Endothelial cell of umbilical vein (primary cell): Measurements from ENCODE around the gene RHEBL1. TPM values are rescaled to one million over a fixed set of nuclear protein-coding genes. Genes with fewer than 3 reads are reported as not detected.

Source experiments
- BruUV-seq: library from RNA; stranded (reverse); fragments of 400-500 nt; replicated peaks from 2 replicates; lab custom pipeline; 2021; lab: Mats Ljungman, UMichigan
- CTCF ChIA-PET: fragments of 300-600, 350-600 bp; sonication (Branson Sonifier 250); formaldehyde crosslinking; loops from one replicate; lab custom pipeline; 2021; ENCODE audit warnings: antibody characterized with exemption, inconsistent platforms; lab: Charles Lee
- POLR2A ChIA-PET: fragments of 300-600, 350-600 bp; sonication (Branson Sonifier 250); formaldehyde crosslinking; loops from one replicate; lab custom pipeline; 2021; ENCODE audit warnings: antibody characterized with exemption, inconsistent platforms; lab: Charles Lee
- DNase-seq: peaks from one replicate; pipeline ENCODE4 v3.0.0-alpha.2; 2011; ENCODE audit warnings: low read depth, low spot score
- FAIRE-seq: peaks from 2 replicates; lab custom pipeline; 2011; peaks lifted over from hg19 to GRCh38; lab: Jason Lieb, UNC
- H2AFZ ChIP-seq: 2 replicates; pipeline ENCODE4 v1.6.0; 2012; ENCODE audit warnings: low read depth, low read length, control low read depth, inconsistent platforms
- H3K27ac ChIP-seq: 2 replicates; pipeline ENCODE4 v1.5.1; 2011; ENCODE audit warnings: low read depth, mild to moderate bottlenecking, control low read depth, low read length, moderate library complexity; ENCODE audit not compliant: insufficient read depth
- H3K27me3 ChIP-seq, 2 experiments: 2 replicates each; pipeline versions ENCODE4 v1.6.0 to v1.6.1; 2011; ENCODE audit warnings: low read length in 2 of 2, mixed read lengths in 1 of 2; ENCODE audit not compliant: control insufficient read depth in 2 of 2, insufficient read depth in 2 of 2
- H3K36me3 ChIP-seq, 2 experiments: 2 replicates in 1 of 2; 3 replicates in 1 of 2; pipeline ENCODE4 v1.5.1; 2011; ENCODE audit warnings: low read length in 2 of 2, mild to moderate bottlenecking in 1 of 2, moderate library complexity in 1 of 2; ENCODE audit not compliant: control insufficient read depth in 2 of 2, insufficient read depth in 2 of 2; ENCODE audit errors: extremely low read depth in 1 of 2
- H3K4me1 ChIP-seq: 3 replicates; pipeline ENCODE4 v1.5.1; 2011; ENCODE audit warnings: mild to moderate bottlenecking, low read length; ENCODE audit not compliant: control insufficient read depth, insufficient read depth; ENCODE audit errors: extremely low read depth
- H3K4me2 ChIP-seq: 2 replicates; pipeline ENCODE4 v1.6.1; 2011; ENCODE audit warnings: low read length, control low read depth, mixed read lengths; ENCODE audit not compliant: insufficient read depth
- H3K4me3 ChIP-seq, 3 experiments: fragments of 200-600 bp in 1 of 3; sonication (generic), shearing (Covaris generic) in 1 of 3; replicated peaks in 1 of 3; 2 replicates each; pipeline ENCODE4 v1.5.1; 2011 to 2016; ENCODE audit warnings: control low read depth in 3 of 3, low read length in 3 of 3, mild to moderate bottlenecking in 2 of 3, inconsistent platforms in 1 of 3, low read depth in 1 of 3, moderate library complexity in 1 of 3; ENCODE audit not compliant: insufficient read depth in 1 of 3
- H3K79me2 ChIP-seq: 2 replicates; pipeline ENCODE4 v1.6.0; 2012; ENCODE audit warnings: low read length, inconsistent platforms; ENCODE audit not compliant: control insufficient read depth, insufficient read depth
- H3K9ac ChIP-seq: replicated peaks from 2 replicates; pipeline ENCODE3; 2011; ENCODE audit warnings: low read length, control low read depth; ENCODE audit not compliant: insufficient read depth; ENCODE audit errors: extremely low read depth
- H3K9me1 ChIP-seq: replicated peaks from 3 replicates; pipeline ENCODE4 v1.6.0; 2011; ENCODE audit warnings: mild to moderate bottlenecking, low read length; ENCODE audit not compliant: control insufficient read depth, insufficient read depth; ENCODE audit errors: extremely low read depth
- H3K9me3 ChIP-seq: replicated peaks from 2 replicates; pipeline ENCODE4 v1.5.1; 2012; ENCODE audit warnings: low read length, inconsistent platforms; ENCODE audit not compliant: control insufficient read depth, insufficient read depth
- H4K20me1 ChIP-seq: replicated peaks from 2 replicates; pipeline ENCODE3; 2011; ENCODE audit warnings: mild to moderate bottlenecking, low read length; ENCODE audit not compliant: control insufficient read depth, insufficient read depth; ENCODE audit errors: extremely low read depth
- EZH2 ChIP-seq: IDR thresholded peaks from 2 replicates; pipeline ENCODE4 v1.6.1; 2012; ENCODE audit warnings: borderline replicate concordance, low read depth, mild to moderate bottlenecking, moderate library complexity, low read length, inconsistent platforms; ENCODE audit not compliant: severe bottlenecking
- FOS ChIP-seq: IDR thresholded peaks from 2 replicates; pipeline ENCODE4 v1.6.1; 2011; ENCODE audit warnings: mild to moderate bottlenecking, low read length, moderate library complexity, borderline replicate concordance; ENCODE audit not compliant: insufficient read depth
- GATA2 ChIP-seq: IDR thresholded peaks from 2 replicates; pipeline ENCODE4 v1.7.0; 2011; ENCODE audit warnings: low read depth, mild to moderate bottlenecking, moderate library complexity, mixed read lengths, low read length; ENCODE audit not compliant: insufficient read length, insufficient read depth
- JUN ChIP-seq: IDR thresholded peaks from 2 replicates; pipeline ENCODE4 v1.6.1; 2011; ENCODE audit warnings: borderline replicate concordance, low read depth; ENCODE audit not compliant: insufficient read length, insufficient read depth
- MYC ChIP-seq: IDR thresholded peaks from one replicate; pipeline ENCODE4 v1.6.1; 2011; ENCODE audit warnings: mild to moderate bottlenecking, low read depth, low read length
- POLR2A ChIP-seq: IDR thresholded peaks from 2 replicates; pipeline ENCODE4 v1.6.1; 2012; ENCODE audit warnings: low read depth, mild to moderate bottlenecking, control low read depth, low read length
- POLR2AphosphoS5 ChIP-seq: IDR thresholded peaks from 2 replicates; pipeline ENCODE4 v1.6.1; 2012; ENCODE audit warnings: low read depth, mild to moderate bottlenecking, control low read depth, low read length, moderate library complexity; ENCODE audit not compliant: insufficient read depth
- dilution Hi-C: fragments of 300-500 bp; cut with MboI; formaldehyde crosslinking; loops from one replicate; pipeline ENCODE4 v1.15.0; 2019; ENCODE audit warnings: low sequenced_read_pairs; ENCODE audit not compliant: extremely low pct_ligation_motif_present
- intact Hi-C: fragments of 100-400 bp; cut with micrococcal nuclease; formaldehyde crosslinking; loops from one replicate; pipeline ENCODE4 v1.10.0; 2022
- polyA plus RNA-seq, 4 experiments: library from polyadenylated mRNA; depleted of rRNA in 3 of 4; stranded (reverse) in 3 of 4; unstranded in 1 of 4; fragments of >200 nt; gene quantifications; 2 replicates each; pipeline versions ENCODE4 v1.2.1 to v1.2.3, GENCODE V29; 2011 to 2012; ENCODE audit warnings: missing spikeins in 1 of 4
- total RNA-seq: library from RNA; stranded (reverse); gene quantifications from 2 replicates; pipeline ENCODE4 v1.2.3, GENCODE V29; 2021
- TF ChIP-seq, protein P1 (sequence below), 2 donors: IDR thresholded peaks; 1 replicate in 1 of 2; 2 replicates in 1 of 2; pipeline ENCODE4 v1.5.1; 2011; ENCODE audit warnings: low read length in 2 of 2, mild to moderate bottlenecking in 2 of 2, moderate library complexity in 2 of 2, control low read depth in 1 of 2, inconsistent platforms in 1 of 2, low read depth in 1 of 2; ENCODE audit not compliant: insufficient read depth in 1 of 2; ENCODE audit errors: extremely low read depth in 1 of 2
- TF ChIP-seq, protein P2 (sequence below): IDR thresholded peaks from 2 replicates; pipeline ENCODE4 v1.6.1; 2011; ENCODE audit not compliant: insufficient read depth, insufficient read length

RHEBL1 gene
- total and polyA plus RNA-seq, 2 donors (not counting 3 experiments of a cell fraction or from before 2014, with no cell fraction given), result 2.6 to 2.7 TPM

DNA sequence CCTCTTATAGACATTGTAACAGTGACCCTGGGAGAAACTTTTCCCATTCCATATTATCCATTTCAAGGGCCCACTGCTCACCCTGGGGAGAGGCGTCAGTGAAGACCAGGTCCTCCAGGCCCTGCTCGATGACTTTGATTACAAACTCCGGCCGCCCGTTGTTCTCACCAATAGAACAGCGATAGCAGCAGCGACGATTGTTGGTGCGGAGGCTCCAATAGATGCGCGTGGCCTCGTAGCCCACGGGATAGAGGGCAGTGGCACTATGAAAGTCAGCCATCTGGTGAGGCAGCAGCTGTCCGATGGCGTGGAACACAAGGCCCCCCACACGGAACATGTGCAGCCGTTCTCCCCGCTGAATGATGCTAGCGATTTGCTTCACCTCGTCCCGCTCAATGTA lies 43.7 kb downstream of the RHEBL1 start:
- no peak overlapping the region for H3K9ac ChIP-seq
- no peaks in the 10 kb centered on the region for H3K9me3 ChIP-seq
- no peak overlapping the region for H3K4me2 ChIP-seq
- H3K79me2 ChIP-seq, result no peaks in the 10 kb centered on the region
- dilution Hi-C loops, result no loop called here
- H4K20me1 ChIP-seq, result no peaks in the 10 kb centered on the region
- intact Hi-C loops, result no loop called here
- BruUV-seq, result no TSS peak
- FAIRE-seq, result no peak
- TF ChIP-seq GATA2 (no peak), MYC (no peak), POLR2A (no peak), FOS (no peak), EZH2 (no peak), JUN (no peak), POLR2AphosphoS5 (no peak)
- TF ChIP-seq, protein P1, sequence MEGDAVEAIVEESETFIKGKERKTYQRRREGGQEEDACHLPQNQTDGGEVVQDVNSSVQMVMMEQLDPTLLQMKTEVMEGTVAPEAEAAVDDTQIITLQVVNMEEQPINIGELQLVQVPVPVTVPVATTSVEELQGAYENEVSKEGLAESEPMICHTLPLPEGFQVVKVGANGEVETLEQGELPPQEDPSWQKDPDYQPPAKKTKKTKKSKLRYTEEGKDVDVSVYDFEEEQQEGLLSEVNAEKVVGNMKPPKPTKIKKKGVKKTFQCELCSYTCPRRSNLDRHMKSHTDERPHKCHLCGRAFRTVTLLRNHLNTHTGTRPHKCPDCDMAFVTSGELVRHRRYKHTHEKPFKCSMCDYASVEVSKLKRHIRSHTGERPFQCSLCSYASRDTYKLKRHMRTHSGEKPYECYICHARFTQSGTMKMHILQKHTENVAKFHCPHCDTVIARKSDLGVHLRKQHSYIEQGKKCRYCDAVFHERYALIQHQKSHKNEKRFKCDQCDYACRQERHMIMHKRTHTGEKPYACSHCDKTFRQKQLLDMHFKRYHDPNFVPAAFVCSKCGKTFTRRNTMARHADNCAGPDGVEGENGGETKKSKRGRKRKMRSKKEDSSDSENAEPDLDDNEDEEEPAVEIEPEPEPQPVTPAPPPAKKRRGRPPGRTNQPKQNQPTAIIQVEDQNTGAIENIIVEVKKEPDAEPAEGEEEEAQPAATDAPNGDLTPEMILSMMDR (IDR thresholded peaks at IDR 0.05; ENCODE audit: extremely low read depth in 1 of 2, insufficient read depth in 1 of 2, low read depth in 1 of 2, low read length in 2 of 2), result no peak
- TF ChIP-seq, protein P2, sequence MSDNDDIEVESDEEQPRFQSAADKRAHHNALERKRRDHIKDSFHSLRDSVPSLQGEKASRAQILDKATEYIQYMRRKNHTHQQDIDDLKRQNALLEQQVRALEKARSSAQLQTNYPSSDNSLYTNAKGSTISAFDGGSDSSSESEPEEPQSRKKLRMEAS, result no peak
- H3K4me3 ChIP-seq, result no peak overlapping the region
- ChIA-PET POLR2A (interaction anchor here (0.9 kb wide), 1 partner anchor 13 kb away, joined by 3 read pairs; no protein-coding TSS in a partner anchor), CTCF (interaction anchor here (2.0 kb wide), 1 partner anchor 17 kb away, joined by 7 read pairs; no protein-coding TSS in a partner anchor)
- no peak overlapping the region for H3K27ac ChIP-seq
- H3K4me1 ChIP-seq, result no peaks in the 10 kb centered on the region
- H3K27me3 ChIP-seq, result no peaks in the 10 kb centered on the region
- peaks cover 33 to 70% of the 10 kb centered on the region in 2 experiments for H3K36me3 ChIP-seq
- no peaks in the 10 kb centered on the region for H3K9me1 ChIP-seq
- DNase-seq, result no peak
- no peak overlapping the region for H2AFZ ChIP-seq
